K562 (cell line): ENCODE data around the gene LUM. TPM values are rescaled to one million over a fixed set of nuclear protein-coding genes. Genes with fewer than 3 reads are reported as not detected.

Experiments used
- C11orf30 ChIP-seq: fragments of 450-650 bp; IDR thresholded peaks from 2 replicates; pipeline ENCODE4 v1.6.1; 2016; ENCODE audit warnings: low read depth, mild to moderate bottlenecking
- CEBPB ChIP-seq: fragments of 450-650 bp; IDR thresholded peaks from 2 replicates; pipeline ENCODE4 v1.6.1; 2016; ENCODE audit warnings: missing genetic modification characterization, missing compliant biosample characterization
- HEY1 ChIP-seq: fragments of 250-450 bp; sonication (Bioruptor Pico); IDR thresholded peaks from 2 replicates; pipeline ENCODE4 v1.5.0; 2020; ENCODE audit warnings: mild to moderate bottlenecking, moderate library complexity, borderline replicate concordance
- LEF1 ChIP-seq: fragments of 450-650 bp; IDR thresholded peaks from 2 replicates; pipeline ENCODE4 v1.6.1; 2016; ENCODE audit warnings: mild to moderate bottlenecking
- MITF ChIP-seq: IDR thresholded peaks from 2 replicates; pipeline ENCODE4 v1.6.1; 2014; ENCODE audit warnings: antibody characterized with exemption
- PPARD ChIP-seq: fragments of 250-450 bp; sonication (Bioruptor Pico); IDR thresholded peaks from 2 replicates; pipeline ENCODE4 v1.8.0; 2022; ENCODE audit warnings: inconsistent platforms, mild to moderate bottlenecking, moderate library complexity
- PTBP1 ChIP-seq: fragments of 200-400 bp; formaldehyde crosslinking; IDR thresholded peaks from 2 replicates; pipeline ENCODE4 v1.6.1; 2017; ENCODE audit warnings: low read depth, low read length
- RBFOX2 ChIP-seq: fragments of 200-400 bp; formaldehyde crosslinking; IDR thresholded peaks from 2 replicates; pipeline ENCODE4 v1.6.1; 2017; ENCODE audit warnings: low read depth, mild to moderate bottlenecking, low read length, moderate library complexity
- ZBTB34 ChIP-seq: fragments of 250-450 bp; sonication (Bioruptor Pico); IDR thresholded peaks from 2 replicates; pipeline ENCODE4 v1.8.0; 2021; ENCODE audit warnings: mild to moderate bottlenecking, moderate library complexity
- ZNF347 ChIP-seq: fragments of 450-650 bp; formaldehyde crosslinking; IDR thresholded peaks from 2 replicates; pipeline ENCODE4 v1.4.0; 2020; ENCODE audit warnings: low read depth, mild to moderate bottlenecking, moderate library complexity
- polyA plus RNA-seq, 8 experiments: library from polyadenylated mRNA; depleted of rRNA in 4 of 8; stranded (reverse) in 5 of 8; unstranded in 3 of 8; fragments of >200 nt; fragmentation: Nextera tagmentation in 2 of 8; fragmentation: Illumina TruSeq in 1 of 8; extraction: Ambion mirVana in 2 of 8; extraction: Trizol in 1 of 8; gene quantifications; 2 replicates each; pipeline versions ENCODE4 v1.2.1 to v1.2.3, GENCODE V29; 2011 to 2014; ENCODE audit warnings: inconsistent platforms in 1 of 8, missing spikeins in 1 of 8
- total RNA-seq, 7 experiments: library from RNA; depleted of rRNA in 6 of 7; stranded (reverse); fragments of >200 nt in 6 of 7; fragmentation: Illumina TruSeq in 2 of 7; extraction: Trizol in 2 of 7; gene quantifications; 2 replicates each; pipeline versions ENCODE4 v1.2.1 to v1.2.3, GENCODE V29; 2011 to 2021; ENCODE audit warnings: low replicate concordance in 1 of 7
- TF ChIP-seq, protein P1 (sequence below), 2 experiments: fragments of 450-650 bp; IDR thresholded peaks; 2 replicates each; pipeline ENCODE4 v1.6.1; 2018; ENCODE audit warnings: mild to moderate bottlenecking in 2 of 2, low read depth in 1 of 2; ENCODE audit not compliant: partially characterized antibody in 2 of 2
- TF ChIP-seq, protein P2 (sequence below): fragments of 250-450 bp; sonication (Bioruptor Pico); IDR thresholded peaks from 2 replicates; pipeline ENCODE4 v1.5.1; 2021; ENCODE audit warnings: mild to moderate bottlenecking

Gene LUM
- total and polyA plus RNA-seq, 9 of the 15 experiments (the other 6 are each of a cell fraction or from before 2014, with no cell fraction given), result 0.40 TPM; not detected in 8

- TF ChIP-seq, protein P1, sequence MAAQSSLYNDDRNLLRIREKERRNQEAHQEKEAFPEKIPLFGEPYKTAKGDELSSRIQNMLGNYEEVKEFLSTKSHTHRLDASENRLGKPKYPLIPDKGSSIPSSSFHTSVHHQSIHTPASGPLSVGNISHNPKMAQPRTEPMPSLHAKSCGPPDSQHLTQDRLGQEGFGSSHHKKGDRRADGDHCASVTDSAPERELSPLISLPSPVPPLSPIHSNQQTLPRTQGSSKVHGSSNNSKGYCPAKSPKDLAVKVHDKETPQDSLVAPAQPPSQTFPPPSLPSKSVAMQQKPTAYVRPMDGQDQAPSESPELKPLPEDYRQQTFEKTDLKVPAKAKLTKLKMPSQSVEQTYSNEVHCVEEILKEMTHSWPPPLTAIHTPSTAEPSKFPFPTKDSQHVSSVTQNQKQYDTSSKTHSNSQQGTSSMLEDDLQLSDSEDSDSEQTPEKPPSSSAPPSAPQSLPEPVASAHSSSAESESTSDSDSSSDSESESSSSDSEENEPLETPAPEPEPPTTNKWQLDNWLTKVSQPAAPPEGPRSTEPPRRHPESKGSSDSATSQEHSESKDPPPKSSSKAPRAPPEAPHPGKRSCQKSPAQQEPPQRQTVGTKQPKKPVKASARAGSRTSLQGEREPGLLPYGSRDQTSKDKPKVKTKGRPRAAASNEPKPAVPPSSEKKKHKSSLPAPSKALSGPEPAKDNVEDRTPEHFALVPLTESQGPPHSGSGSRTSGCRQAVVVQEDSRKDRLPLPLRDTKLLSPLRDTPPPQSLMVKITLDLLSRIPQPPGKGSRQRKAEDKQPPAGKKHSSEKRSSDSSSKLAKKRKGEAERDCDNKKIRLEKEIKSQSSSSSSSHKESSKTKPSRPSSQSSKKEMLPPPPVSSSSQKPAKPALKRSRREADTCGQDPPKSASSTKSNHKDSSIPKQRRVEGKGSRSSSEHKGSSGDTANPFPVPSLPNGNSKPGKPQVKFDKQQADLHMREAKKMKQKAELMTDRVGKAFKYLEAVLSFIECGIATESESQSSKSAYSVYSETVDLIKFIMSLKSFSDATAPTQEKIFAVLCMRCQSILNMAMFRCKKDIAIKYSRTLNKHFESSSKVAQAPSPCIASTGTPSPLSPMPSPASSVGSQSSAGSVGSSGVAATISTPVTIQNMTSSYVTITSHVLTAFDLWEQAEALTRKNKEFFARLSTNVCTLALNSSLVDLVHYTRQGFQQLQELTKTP (IDR thresholded peaks at IDR 0.05; ENCODE audit: low read depth in 1 of 2, partially characterized antibody in 2 of 2), result no peak
- TF ChIP-seq ZNF347 (CRISPR knock-in tag), result no peak
- no peak for TF ChIP-seq LEF1
- TF ChIP-seq C11orf30, result no peak
- no peak for TF ChIP-seq CEBPB (tag)
- TF ChIP-seq ZBTB34 (CRISPR knock-in tag), result no peak
- no peak for TF ChIP-seq PTBP1
- no peak for TF ChIP-seq RBFOX2
- TF ChIP-seq HEY1 (CRISPR knock-in tag), result no peak
- no peak for TF ChIP-seq MITF
- TF ChIP-seq PPARD (CRISPR knock-in tag), result no peak
- TF ChIP-seq, protein P2, sequence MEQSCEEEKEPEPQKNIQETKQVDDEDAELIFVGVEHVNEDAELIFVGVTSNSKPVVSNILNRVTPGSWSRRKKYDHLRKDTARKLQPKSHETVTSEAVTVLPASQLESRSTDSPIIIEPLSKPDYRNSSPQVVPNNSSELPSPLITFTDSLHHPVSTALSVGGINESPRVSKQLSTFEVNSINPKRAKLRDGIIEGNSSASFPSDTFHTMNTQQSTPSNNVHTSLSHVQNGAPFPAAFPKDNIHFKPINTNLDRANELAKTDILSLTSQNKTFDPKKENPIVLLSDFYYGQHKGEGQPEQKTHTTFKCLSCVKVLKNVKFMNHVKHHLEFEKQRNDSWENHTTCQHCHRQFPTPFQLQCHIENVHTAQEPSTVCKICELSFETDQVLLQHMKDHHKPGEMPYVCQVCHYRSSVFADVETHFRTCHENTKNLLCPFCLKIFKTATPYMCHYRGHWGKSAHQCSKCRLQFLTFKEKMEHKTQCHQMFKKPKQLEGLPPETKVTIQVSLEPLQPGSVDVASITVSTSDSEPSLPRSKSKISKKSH, result no peak
Measured at GRCh38 chr12:91161009-91161408, 49.7 kb upstream of the LUM start (continued).
